Urothelium cell line (cell line): ENCODE data around the gene SPATA32.
A peak's percentile ranks its signal among the peaks of the same experiment; 100 is the strongest.

Experiments
- DNase-seq: peaks from one replicate; pipeline ENCODE4 v3.0.0; 2011; ENCODE audit warnings: low spot score, mixed read lengths
- FAIRE-seq: peaks from 2 replicates; lab custom pipeline; 2011; peaks lifted over from hg19 to GRCh38; lab: Jason Lieb, UNC

Gene SPATA32

GRCh38 chr17:45218895-45219661 lies 42.8 kb downstream of the SPATA32 start:
- DNase-seq, result peak; percentile 80

More at GRCh38 chr17:45218895-45219661, 42.8 kb downstream of the SPATA32 start:
- FAIRE-seq, result peak; percentile 94
